ENCODE results near the gene RNF135. TPM values are rescaled to one million over a fixed set of nuclear protein-coding genes. Genes with fewer than 3 reads are reported as not detected.
"Not testable (repeated sequence)": the region's sequence is repeated elsewhere in the genome, so short reads cannot be mapped to it uniquely, and the experiment has no call there.

The RNF135 gene
- polyA plus RNA-seq (ENCODE audit: insufficient read length in 4 of 4): 10 to 100 TPM; 16.5 to 20.3 (median 17.9) TPM

DNA sequence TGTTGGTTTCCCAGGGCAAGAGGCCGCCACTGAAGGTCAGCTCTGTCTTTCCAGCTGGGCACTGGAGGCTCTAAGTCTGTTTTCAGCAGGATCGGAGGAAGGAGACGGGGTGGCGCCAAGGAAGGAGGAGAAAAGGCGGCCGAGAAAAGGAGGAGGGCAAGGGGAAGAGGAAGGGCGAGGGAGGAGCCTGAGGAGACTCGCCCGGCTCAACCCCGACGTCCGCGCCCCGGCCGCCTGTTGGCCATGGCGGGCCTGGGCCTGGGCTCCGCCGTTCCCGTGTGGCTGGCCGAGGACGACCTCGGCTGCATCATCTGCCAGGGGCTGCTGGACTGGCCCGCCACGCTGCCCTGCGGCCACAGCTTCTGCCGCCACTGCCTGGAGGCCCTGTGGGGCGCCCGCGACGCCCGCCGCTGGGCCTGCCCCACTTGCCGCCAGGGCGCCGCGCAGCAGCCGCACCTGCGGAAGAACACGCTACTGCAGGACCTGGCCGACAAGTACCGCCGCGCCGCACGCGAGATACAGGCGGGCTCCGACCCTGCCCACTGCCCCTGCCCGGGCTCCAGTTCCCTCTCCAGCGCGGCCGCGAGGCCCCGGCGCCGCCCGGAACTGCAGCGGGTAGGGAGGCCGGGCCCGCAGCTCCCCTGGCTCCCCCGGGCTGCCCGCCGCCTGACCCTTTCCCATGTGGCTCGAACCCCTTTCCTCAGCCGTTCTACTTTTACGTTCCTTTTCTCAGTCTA, at the start of gene RNF135:
Gene RNF135, plus strand, starts transcription at position 209 of the 737 bp plus-strand sequence. Its CDS starts 35 bp downstream, at position 244.
- peak; percentile 56 to 74 (median 59) for DNase-seq (ENCODE audit: low read depth in 4 of 4, low spot score in 3 of 4)

DNA sequence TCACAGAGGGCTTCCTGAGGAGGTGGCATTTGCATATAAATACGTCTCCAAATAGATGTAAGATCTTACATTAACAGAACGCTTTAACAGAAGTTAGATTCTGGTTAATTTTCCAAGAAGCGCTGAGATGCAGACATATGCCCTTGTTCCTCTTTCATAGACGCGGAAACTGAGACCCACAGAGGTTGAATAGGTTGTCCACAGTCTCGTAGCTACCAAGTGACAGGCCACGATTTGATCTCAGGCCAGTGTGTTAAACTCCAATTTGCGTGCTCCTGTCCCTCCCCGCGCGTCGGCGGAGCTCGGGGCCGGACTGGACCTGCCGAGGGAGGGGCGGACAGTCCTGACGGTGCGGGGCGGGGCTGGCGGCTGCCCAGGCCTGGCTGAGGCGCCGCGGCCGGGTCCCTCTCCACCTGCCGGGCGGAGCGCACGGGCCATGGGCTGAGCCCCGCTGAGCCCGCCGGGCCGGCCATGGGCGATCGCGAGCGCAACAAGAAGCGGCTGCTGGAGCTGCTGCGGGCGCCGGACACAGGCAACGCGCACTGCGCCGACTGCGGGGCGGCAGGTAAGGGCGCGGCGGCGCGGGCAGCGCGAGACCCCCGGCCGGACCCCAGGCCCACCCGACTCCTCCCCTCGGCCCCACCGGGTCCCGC, 49.2 kb upstream of the RNF135 start, which contains the start of gene ADAP2:
Gene ADAP2, plus strand, starts transcription at position 402 of the 653 bp plus-strand sequence. Its CDS starts 70 bp downstream, at position 472.
- DNase-seq (ENCODE audit: low read depth in 4 of 4, low spot score in 3 of 4): no peak

DNA sequence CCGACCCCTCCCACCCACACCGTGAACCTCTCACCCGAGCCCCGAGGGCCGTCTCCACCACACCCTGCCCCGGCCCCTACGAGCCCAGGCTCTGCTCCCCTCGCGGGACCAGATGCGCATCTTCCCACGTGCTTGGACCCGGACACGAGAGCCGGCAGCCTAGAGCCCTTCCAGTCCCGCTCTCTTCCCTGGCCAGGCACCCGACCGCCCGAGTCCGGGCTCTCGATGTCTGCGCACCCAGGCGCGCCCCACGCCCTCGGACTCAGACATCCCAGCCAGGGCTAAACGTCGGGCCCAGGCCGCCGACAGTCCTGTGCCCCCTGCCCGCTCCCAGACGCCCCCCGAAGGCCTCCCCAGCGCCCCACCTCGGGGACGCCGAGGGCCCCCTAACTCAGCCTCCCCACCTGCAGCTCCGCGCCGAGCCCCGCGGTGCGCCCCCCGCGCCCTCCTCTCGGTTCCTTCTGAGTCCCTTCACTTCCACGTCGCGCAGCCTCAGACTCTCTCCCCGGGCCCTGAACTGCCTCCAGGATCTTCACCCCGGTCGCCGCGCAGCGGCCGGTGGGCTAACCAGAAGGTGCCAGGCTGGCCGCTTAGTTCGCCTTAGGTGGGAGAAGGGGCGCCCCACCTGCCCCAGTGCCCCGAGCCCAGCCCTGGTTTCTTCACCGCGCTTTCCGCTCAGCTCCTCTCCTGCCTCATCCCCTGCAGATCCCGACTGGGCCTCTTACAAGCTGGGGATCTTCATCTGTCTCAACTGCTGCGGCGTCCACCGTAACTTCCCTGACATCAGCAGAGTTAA, 48.4 kb upstream of the RNF135 start:
- no peak for DNase-seq (ENCODE audit: low read depth in 4 of 4, low spot score in 3 of 4)

- no peak for DNase-seq (ENCODE audit: low read depth in 4 of 4, low spot score in 3 of 4)
These were observed 46.5 kb upstream of the RNF135 start for GRCh38 chr17:30924341-30924740.

DNA sequence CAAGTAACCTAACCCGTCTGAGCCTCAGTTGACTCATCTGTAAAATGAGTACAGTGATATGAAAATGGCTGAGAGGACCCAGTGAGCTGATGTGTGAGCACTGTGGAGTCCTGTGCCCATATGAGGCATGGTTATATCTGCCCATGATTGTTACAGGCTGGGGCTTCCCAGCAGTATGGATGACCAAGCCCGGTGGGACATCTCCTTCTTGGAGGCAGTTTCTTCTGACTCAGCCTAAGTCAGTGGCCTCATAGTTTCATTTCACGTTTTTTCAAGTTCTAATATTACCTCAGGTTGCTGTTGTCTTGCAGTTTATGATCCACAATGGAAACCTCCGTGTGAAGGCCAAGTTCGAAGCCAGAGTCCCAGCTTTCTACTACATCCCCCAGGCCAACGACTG, 44.3 kb upstream of the RNF135 start:
- DNase-seq (ENCODE audit: low read depth in 4 of 4, low spot score in 3 of 4): no peak

GRCh38 chr17:30927756-30928155, 43.1 kb upstream of the RNF135 start:
- no peak for DNase-seq (ENCODE audit: low read depth in 4 of 4, low spot score in 3 of 4)

DNA sequence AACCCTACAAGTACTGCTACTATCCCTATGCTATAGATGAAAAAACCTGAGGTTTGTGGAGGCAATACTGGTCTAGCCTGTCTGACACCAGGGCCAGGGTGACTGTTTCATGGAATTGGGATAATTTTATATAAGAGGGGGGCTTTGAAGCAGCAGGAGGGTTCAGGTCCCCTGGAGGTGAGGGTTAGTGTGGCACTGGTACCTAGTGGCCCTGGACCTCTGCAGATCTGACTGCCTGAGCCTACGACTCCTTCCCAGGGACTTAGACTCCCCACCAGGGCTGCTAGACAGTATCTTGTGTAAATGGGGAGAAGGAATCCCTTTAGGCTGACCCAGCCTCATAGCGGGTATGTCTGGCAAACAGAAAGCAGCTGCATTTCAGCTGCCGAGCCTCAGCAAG, 42.3 kb upstream of the RNF135 start:
- DNase-seq (ENCODE audit: low read depth in 4 of 4, low spot score in 3 of 4): no peak

DNA sequence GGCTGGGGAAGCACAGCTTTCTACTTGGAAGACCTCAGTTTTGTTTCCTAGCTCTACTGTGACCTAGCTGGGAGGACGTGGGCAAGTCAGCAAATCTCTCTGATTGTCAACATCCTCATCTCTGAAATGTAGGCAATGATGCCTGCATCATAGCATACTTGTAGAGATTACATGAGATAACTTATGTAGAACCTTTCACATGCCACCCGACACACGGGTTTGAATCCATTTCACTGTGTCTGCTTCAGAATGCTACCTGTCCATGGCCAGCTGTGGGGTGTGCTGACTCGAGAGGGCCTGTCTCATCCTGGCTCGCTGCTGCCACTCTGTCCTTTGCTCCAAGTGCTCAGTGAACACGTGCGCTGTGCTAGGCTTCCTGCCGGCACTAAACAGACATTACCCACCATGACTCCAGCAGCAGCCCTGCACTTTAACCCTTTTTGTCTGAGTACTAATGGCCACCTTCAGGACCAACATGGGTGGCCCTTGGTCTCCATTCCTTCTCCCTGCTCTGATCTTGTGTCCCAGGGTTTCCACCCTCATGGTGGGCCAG, 41.7 kb upstream of the RNF135 start:
- DNase-seq (ENCODE audit: low read depth in 4 of 4, low spot score in 3 of 4): no peak

DNA sequence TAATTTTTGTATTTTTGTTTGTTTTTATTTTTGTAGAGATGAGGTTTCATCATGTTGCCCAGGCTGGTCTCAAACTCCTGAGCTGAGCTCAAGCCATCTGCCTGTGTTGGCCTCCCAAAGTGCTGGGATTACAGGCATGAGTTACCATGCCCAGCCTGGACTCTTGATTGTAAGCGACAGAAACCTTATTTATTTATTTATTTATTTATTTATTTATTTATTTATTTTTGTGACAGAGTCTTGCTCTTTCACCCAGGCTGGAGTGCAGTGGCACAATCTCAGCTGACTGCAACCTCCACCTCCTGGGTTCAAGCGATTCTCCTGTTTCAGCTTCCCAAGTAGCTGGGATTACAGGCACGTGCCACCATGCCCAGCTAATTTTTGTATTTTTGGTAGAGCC, 41.0 kb upstream of the RNF135 start:
- not testable (repeated sequence) for DNase-seq (ENCODE audit: low read depth in 4 of 4, low spot score in 3 of 4)

- no peak for DNase-seq (ENCODE audit: low read depth in 4 of 4, low spot score in 3 of 4)
These were observed 40.3 kb upstream of the RNF135 start for GRCh38 chr17:30930495-30930894.

- not testable (repeated sequence) for DNase-seq (ENCODE audit: low read depth in 4 of 4, low spot score in 3 of 4)
These were observed 39.3 kb upstream of the RNF135 start for GRCh38 chr17:30931582-30931981.

- no peak for DNase-seq (ENCODE audit: low read depth in 4 of 4, low spot score in 3 of 4)
These were observed 36.9 kb upstream of the RNF135 start for GRCh38 chr17:30933966-30934365.

GRCh38 chr17:30939051-30939689, 31.7 kb upstream of the RNF135 start:
- DNase-seq (ENCODE audit: low read depth in 4 of 4, low spot score in 3 of 4): no peak

DNA sequence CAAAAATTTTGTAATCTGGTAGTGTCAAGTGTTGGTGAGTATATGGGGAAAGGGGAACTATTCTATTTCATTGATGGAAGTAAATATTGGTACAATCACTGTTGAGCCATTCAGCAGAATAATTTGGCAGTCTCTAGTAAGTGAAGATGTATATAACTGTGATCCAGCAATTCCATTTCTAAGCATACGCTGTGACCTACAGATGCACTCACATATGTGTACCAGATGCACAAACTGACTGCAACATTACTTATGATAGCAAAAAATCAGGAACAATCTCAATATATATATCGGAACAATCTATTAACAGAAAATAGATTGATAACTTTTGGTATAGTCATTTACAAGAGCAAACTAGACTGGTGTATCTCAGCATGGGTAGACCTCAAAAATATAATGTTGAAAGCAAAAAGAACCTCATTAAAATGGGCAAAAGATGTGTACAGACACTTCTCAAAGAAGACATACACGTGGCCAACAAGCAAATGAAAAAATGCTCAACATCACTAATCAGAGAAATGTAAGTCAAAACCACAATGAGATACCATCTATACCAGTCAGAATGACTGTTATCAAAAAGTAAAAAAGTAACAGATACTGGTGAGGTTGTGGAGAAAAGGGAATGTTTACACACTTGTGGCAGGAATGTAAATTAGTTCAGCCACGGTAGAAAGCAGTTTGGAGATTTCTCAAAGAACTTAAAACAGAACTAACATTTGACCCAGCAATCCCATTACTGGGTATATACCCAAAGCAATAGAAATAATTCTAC, 28.3 kb upstream of the RNF135 start:
- no peak for DNase-seq (ENCODE audit: low read depth in 4 of 4, low spot score in 3 of 4)

DNA sequence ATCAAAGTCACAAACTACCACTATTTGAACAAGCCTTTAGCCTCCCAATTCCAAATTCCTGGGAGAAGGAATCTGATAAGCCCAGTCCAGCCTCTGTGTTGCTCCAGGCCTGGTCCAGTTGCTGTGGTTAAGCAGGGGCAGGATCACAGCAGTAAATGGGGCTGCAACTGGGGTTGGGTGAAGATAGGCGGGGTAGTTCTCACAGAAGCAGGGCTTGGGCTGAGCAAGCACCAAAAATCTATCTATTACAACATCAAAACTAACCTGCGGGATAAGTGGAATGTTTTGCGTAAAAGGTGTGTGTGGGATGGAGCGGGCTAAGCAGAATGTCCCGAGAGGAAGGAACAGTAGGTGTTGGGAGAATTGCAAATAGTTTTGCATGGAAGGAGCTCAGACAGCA, 23.0 kb upstream of the RNF135 start:
- no peak for DNase-seq (ENCODE audit: low read depth in 4 of 4, low spot score in 3 of 4)

DNA sequence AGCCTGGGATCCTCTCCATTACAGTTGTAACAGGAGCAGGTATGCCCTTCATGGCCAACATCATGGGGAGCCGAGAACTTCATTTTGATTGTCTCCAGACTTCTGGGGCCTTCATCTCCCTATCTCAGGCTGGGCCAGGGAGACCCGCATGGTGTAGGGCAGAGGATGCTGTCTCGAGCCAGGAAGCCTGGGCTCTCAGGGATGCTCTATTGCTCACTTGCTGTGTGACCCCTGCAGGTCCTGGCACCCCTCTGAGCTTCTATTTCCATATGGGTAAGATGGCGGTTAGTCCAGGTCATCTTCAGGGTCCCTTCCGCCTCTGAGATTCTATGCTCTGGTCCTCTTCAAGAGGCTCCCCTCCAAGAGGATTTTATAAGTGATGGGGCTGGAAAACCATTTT, 20.6 kb upstream of the RNF135 start:
- DNase-seq (ENCODE audit: low read depth in 4 of 4, low spot score in 3 of 4): no peak

- DNase-seq (ENCODE audit: low read depth in 4 of 4, low spot score in 3 of 4): peak in 3 of 4 donors; percentile 17 to 59 (median 49)
These were observed 20.0 kb upstream of the RNF135 start for GRCh38 chr17:30950669-30951399.

GRCh38 chr17:30952638-30953393, 18.0 kb upstream of the RNF135 start:
- no peak for DNase-seq (ENCODE audit: low read depth in 4 of 4, low spot score in 3 of 4)

Data from left renal pelvis (tissue), 4 donors.